ENCODE data around the gene PIP5K1B. TPM values are rescaled to one million over a fixed set of nuclear protein-coding genes. Genes with fewer than 3 reads are reported as not detected.

PIP5K1B gene
- total and polyA plus RNA-seq, 7 donors, result 10.3 to 72.6 (median 23.5) TPM

- no peak overlapping the region for H3K27ac ChIP-seq
- no peaks in the 10 kb centered on the region for H3K27me3 ChIP-seq
- WGBS, 2 donors, result 67 to 89% methylated on average over 2 of the region's 2 CpGs
- H3K9me3 ChIP-seq, result no peaks in the 10 kb centered on the region
- DNase-seq, result no peak
- TF ChIP-seq POLR2A (IDR thresholded peaks at IDR 0.05) (no peak), EP300 (IDR thresholded peaks at IDR 0.05) (no peak)
- H3K4me1 ChIP-seq, result peaks cover 0 to 52% (median 43%) of the 10 kb centered on the region in 4 donors
- peaks cover 0 to 9% (median 0%) of the 10 kb centered on the region in 4 donors for H3K36me3 ChIP-seq
- intact Hi-C loops (cut with DNase I), result no loop called here
- no peak overlapping the region for H3K4me3 ChIP-seq
These were observed 80.9 kb downstream of the PIP5K1B start for GRCh38 chr9:68785965-68786364.

GRCh38 chr9:68791169-68791568 lies 86.1 kb downstream of the PIP5K1B start:
- DNase-seq, result no peak
- intact Hi-C loops (cut with DNase I), result loop anchor here (5.0 kb wide), 1 partner anchor 56 kb away; no protein-coding TSS in a partner anchor
- Histone ChIP-seq H3K4me1 (peaks cover 0 to under 1% (median 0%) of the 10 kb centered on the region in 4 donors), H3K4me3 (no peak overlapping the region), H3K27me3 (no peaks in the 10 kb centered on the region), H3K9me3 (no peaks in the 10 kb centered on the region), H3K36me3 (peaks cover 0 to 9% (median 0%) of the 10 kb centered on the region in 4 donors), H3K27ac (no peak overlapping the region)
- 94 to 95% methylated on average over 3 of the region's 3 CpGs for WGBS, 2 donors
- TF ChIP-seq POLR2AphosphoS5 (IDR thresholded peaks at IDR 0.05) (no peak), CTCF (IDR thresholded peaks at IDR 0.05) (no peak), POLR2A (IDR thresholded peaks at IDR 0.05) (no peak), EP300 (IDR thresholded peaks at IDR 0.05) (no peak)

GRCh38 chr9:68793605-68794343 lies 88.7 kb downstream of the PIP5K1B start:
- no peak for DNase-seq
- TF ChIP-seq EP300 (IDR thresholded peaks at IDR 0.05) (no peak), POLR2AphosphoS5 (IDR thresholded peaks at IDR 0.05) (no peak), CTCF (IDR thresholded peaks at IDR 0.05) (no peak), POLR2A (IDR thresholded peaks at IDR 0.05) (no peak)
- intact Hi-C loops (cut with DNase I), result loop anchor here (5.0 kb wide), 1 partner anchor 54 kb away; no protein-coding TSS in a partner anchor
- WGBS, 2 donors, result 75 to 87% methylated on average over 6 of the region's 6 CpGs
- Histone ChIP-seq H3K4me3 (no peak overlapping the region), H3K9me3 (no peaks in the 10 kb centered on the region), H3K36me3 (no peaks in the 10 kb centered on the region), H3K27ac (no peak overlapping the region), H3K4me1 (no peaks in the 10 kb centered on the region), H3K27me3 (no peaks in the 10 kb centered on the region)

GRCh38 chr9:68794898-68795297 lies 89.9 kb downstream of the PIP5K1B start:
- no peak overlapping the region for H3K27ac ChIP-seq

More at GRCh38 chr9:68794898-68795297, 89.9 kb downstream of the PIP5K1B start:
- WGBS, 2 donors, result 30 to 68% methylated on average over 4 of the region's 4 CpGs
- no peak overlapping the region for H3K4me3 ChIP-seq
- no peaks in the 10 kb centered on the region for H3K9me3 ChIP-seq
- H3K4me1 ChIP-seq, result no peaks in the 10 kb centered on the region
- intact Hi-C loops (cut with DNase I), result loop anchor here (5.0 kb wide), 1 partner anchor 52 kb away; no protein-coding TSS in a partner anchor
- H3K36me3 ChIP-seq, result no peaks in the 10 kb centered on the region
- TF ChIP-seq POLR2AphosphoS5 (IDR thresholded peaks at IDR 0.05) (no peak), POLR2A (IDR thresholded peaks at IDR 0.05) (no peak), CTCF (IDR thresholded peaks at IDR 0.05) (no peak), EP300 (IDR thresholded peaks at IDR 0.05) (no peak)
- no peaks in the 10 kb centered on the region for H3K27me3 ChIP-seq
- no peak for DNase-seq

Data from sigmoid colon (tissue), 7 donors.